CD4-positive, alpha-beta memory T cell (primary cell): ENCODE data around the gene DLD. TPM values are rescaled to one million over a fixed set of nuclear protein-coding genes. Genes with fewer than 3 reads are reported as not detected.
A peak's percentile ranks its signal among the peaks of the same experiment; 100 is the strongest.

ENCODE experiments used
- CTCF ChIA-PET: fragments of 350-600 bp; sonication (Branson Sonifier 250); formaldehyde crosslinking; loops from one replicate; lab custom pipeline; 2021; ENCODE audit warnings: inconsistent platforms; ENCODE audit not compliant: partially characterized antibody; lab: Charles Lee
- POLR2A ChIA-PET: fragments of 350-600 bp; sonication (Branson Sonifier 250); formaldehyde crosslinking; loops from one replicate; lab custom pipeline; 2021; ENCODE audit not compliant: partially characterized antibody; lab: Charles Lee
- DNase-seq, 5 donors: peaks; one replicate each; pipeline versions ENCODE4 v3.0.0 to v3.0.0-alpha.2; 2020 to 2022; ENCODE audit warnings: mixed read lengths in 1 of 5
- H3K27ac ChIP-seq: one replicate; pipeline ENCODE4 v1.7.0; 2013; ENCODE audit warnings: low read depth, low read length
- H3K27me3 ChIP-seq: 2 replicates; pipeline ENCODE4 v1.7.0; 2013; ENCODE audit warnings: mild to moderate bottlenecking, low read length, moderate library complexity; ENCODE audit not compliant: insufficient read depth
- H3K36me3 ChIP-seq: 2 replicates; pipeline ENCODE4 v1.7.0; 2013; ENCODE audit warnings: mild to moderate bottlenecking, low read length, moderate library complexity; ENCODE audit not compliant: insufficient read depth
- H3K4me1 ChIP-seq: 2 replicates; pipeline ENCODE4 v1.7.0; 2013; ENCODE audit warnings: mild to moderate bottlenecking, low read length, moderate library complexity; ENCODE audit not compliant: insufficient read depth
- H3K4me3 ChIP-seq, 2 donors: one replicate each; pipeline ENCODE4 v1.7.0; 2013; ENCODE audit warnings: low read length in 2 of 2, mild to moderate bottlenecking in 1 of 2
- H3K9me3 ChIP-seq, 2 donors: one replicate each; pipeline ENCODE4 v1.7.0; 2013; ENCODE audit warnings: low read length in 2 of 2, control low read depth in 1 of 2; ENCODE audit not compliant: control insufficient read depth in 1 of 2
- H3K27ac Mint-ChIP-seq, 7 donors: one replicate each; pipeline ENCODE4 v1.8.0; 2020 to 2021; ENCODE audit warnings: mixed read lengths in 7 of 7, mild to moderate bottlenecking in 6 of 7, inconsistent platforms in 3 of 7, moderate library complexity in 3 of 7
- H3K27me3 Mint-ChIP-seq, 2 donors: one replicate each; pipeline ENCODE4 v1.8.0; 2020 to 2021; ENCODE audit warnings: mixed read lengths in 2 of 2
- H3K36me3 Mint-ChIP-seq, 2 donors: one replicate each; pipeline ENCODE4 v1.8.0; 2020 to 2021; ENCODE audit warnings: mixed read lengths in 2 of 2, inconsistent platforms in 1 of 2, mild to moderate bottlenecking in 1 of 2
- H3K4me1 Mint-ChIP-seq, 4 donors: one replicate each; pipeline ENCODE4 v1.8.0; 2020 to 2021; ENCODE audit warnings: mixed read lengths in 4 of 4, mild to moderate bottlenecking in 1 of 4
- H3K4me3 Mint-ChIP-seq, 8 donors: one replicate each; pipeline ENCODE4 v1.8.0; 2020 to 2021; ENCODE audit warnings: mixed read lengths in 8 of 8, mild to moderate bottlenecking in 7 of 8, moderate library complexity in 6 of 8, inconsistent platforms in 3 of 8
- H3K9me3 Mint-ChIP-seq, 8 donors: one replicate each; pipeline ENCODE4 v1.8.0; 2020 to 2021; ENCODE audit warnings: mixed read lengths in 8 of 8, mild to moderate bottlenecking in 5 of 8, inconsistent platforms in 3 of 8, moderate library complexity in 1 of 8
- intact Hi-C: fragments of 100-400 bp; cut with micrococcal nuclease; formaldehyde crosslinking; loops from one replicate; pipeline ENCODE4 v1.15.1; 2023
- polyA plus RNA-seq, 2 donors: library from polyadenylated mRNA; unstranded; fragments of 300-500 nt; fragmentation: Illumina TruSeq; gene quantifications; one replicate each; pipeline ENCODE4 v1.2.3, GENCODE V29; 2021
- total RNA-seq, 2 experiments: library from RNA; stranded (reverse); gene quantifications; one replicate each; pipeline ENCODE4 v1.2.3, GENCODE V29; 2021

Gene DLD
- total and polyA plus RNA-seq, 4 experiments from 2014 or later = 42.1 to 75.9 (median 54.5) TPM

DNA sequence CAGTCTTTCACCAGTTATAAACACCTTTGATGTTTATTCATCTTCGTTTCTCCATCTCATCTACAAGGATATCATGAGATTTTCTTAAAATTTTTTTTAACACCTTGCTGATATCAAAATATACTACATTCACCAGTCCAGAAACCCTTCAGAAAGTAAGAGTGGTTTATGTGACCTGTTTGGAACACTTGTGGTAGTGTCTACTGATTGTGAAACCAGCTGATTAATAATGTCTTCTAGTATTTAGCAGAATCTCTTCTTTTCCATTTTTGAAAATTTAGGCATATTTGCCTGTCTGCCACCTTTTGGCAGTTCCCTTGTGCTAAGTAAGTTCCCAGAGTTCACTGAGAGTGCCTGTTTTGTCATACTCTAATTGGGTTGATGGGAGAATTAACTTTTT lies 18.5 kb downstream of the DLD start:
- no peak for DNase-seq
- peaks cover 4% of the 10 kb centered on the region for H3K4me1 ChIP-seq
- Mint-ChIP-seq H3K4me1 (peaks cover 14 to 26% (median 19%) of the 10 kb centered on the region in 4 donors), H3K27ac (no peak overlapping the region), H3K4me3 (no peak overlapping the region), H3K9me3 (peaks cover 0 to 2% (median 0%) of the 10 kb centered on the region in 8 donors), H3K27me3 (no peaks in the 10 kb centered on the region), H3K36me3 (peaks cover 72 to 87% of the 10 kb centered on the region in 2 donors)
- no peak overlapping the region for H3K4me3 ChIP-seq
- no peak overlapping the region for H3K27ac ChIP-seq
- intact Hi-C loops = no loop called here
- no peaks in the 10 kb centered on the region for H3K27me3 ChIP-seq
- peaks cover 67% of the 10 kb centered on the region for H3K36me3 ChIP-seq
- CTCF ChIA-PET = no interaction called here
- no peaks in the 10 kb centered on the region for H3K9me3 ChIP-seq
- POLR2A ChIA-PET = no interaction called here

GRCh38 chr7:107911981-107912380 lies 21.0 kb downstream of the DLD start:
- Histone ChIP-seq H3K36me3 (peaks cover 58% of the 10 kb centered on the region), H3K4me1 (peaks cover 4% of the 10 kb centered on the region), H3K27me3 (no peaks in the 10 kb centered on the region), H3K9me3 (no peaks in the 10 kb centered on the region), H3K27ac (no peak overlapping the region), H3K4me3 (no peak overlapping the region)
- Mint-ChIP-seq H3K27ac (no peak overlapping the region), H3K4me1 (peaks cover 16 to 22% (median 17%) of the 10 kb centered on the region in 4 donors), H3K9me3 (peaks cover 0 to 2% (median 0%) of the 10 kb centered on the region in 8 donors), H3K36me3 (peaks cover 72 to 79% of the 10 kb centered on the region in 2 donors), H3K4me3 (peak overlapping the region in 1 of 8 donors; percentile 9), H3K27me3 (no peaks in the 10 kb centered on the region)
- POLR2A ChIA-PET = no interaction called here
- no peak for DNase-seq
- intact Hi-C loops = no loop called here
- CTCF ChIA-PET = no interaction called here

DNA sequence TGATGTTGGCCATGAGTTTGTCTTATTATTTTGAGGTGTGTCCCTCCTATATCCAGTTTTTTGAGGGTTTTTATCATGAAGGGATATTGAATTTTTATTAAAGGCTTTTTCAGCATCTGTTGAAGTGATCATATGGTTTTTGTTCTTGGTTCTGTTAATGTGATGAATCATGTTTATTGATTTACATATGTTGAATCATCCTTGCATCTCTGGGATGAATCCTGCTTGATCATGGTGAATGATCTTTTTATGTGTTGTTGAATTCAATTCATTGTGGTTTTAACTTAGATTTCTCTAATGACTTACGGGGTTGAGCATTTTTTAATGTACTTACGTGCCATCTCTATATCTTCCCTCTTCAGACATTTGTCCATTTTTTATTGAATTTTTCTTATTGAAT lies 22.9 kb downstream of the DLD start:
- no peak for DNase-seq
- H3K27ac ChIP-seq = no peak overlapping the region
- POLR2A ChIA-PET = no interaction called here
- no peaks in the 10 kb centered on the region for H3K9me3 ChIP-seq
- H3K27me3 ChIP-seq = no peaks in the 10 kb centered on the region
- H3K9me3 Mint-ChIP-seq = peaks cover 0 to 2% (median 0%) of the 10 kb centered on the region in 8 donors
- no peak overlapping the region for H3K4me3 ChIP-seq
- H3K4me3 Mint-ChIP-seq = no peak overlapping the region
- H3K27ac Mint-ChIP-seq = peak overlapping the region in 3 of 7 donors; percentile 36 to 65 (median 38)
- intact Hi-C loops = no loop called here
- H3K27me3 Mint-ChIP-seq = no peaks in the 10 kb centered on the region
- H3K4me1 ChIP-seq = peaks cover 4% of the 10 kb centered on the region
- CTCF ChIA-PET = no interaction called here
- peaks cover 80 to 83% of the 10 kb centered on the region in 2 donors for H3K36me3 Mint-ChIP-seq
- H3K36me3 ChIP-seq = peaks cover 61% of the 10 kb centered on the region
- H3K4me1 Mint-ChIP-seq = peaks cover 11 to 22% (median 15%) of the 10 kb centered on the region in 4 donors

- no peaks in the 10 kb centered on the region for H3K27me3 Mint-ChIP-seq
- peaks cover 81 to 82% of the 10 kb centered on the region in 2 donors for H3K36me3 Mint-ChIP-seq
- POLR2A ChIA-PET = interaction anchor here (0.6 kb wide), 1 partner anchor 747 kb away, joined by 3 read pairs; no protein-coding TSS in a partner anchor
- H3K27me3 ChIP-seq = no peaks in the 10 kb centered on the region
- H3K9me3 Mint-ChIP-seq = peaks cover 0 to 2% (median 0%) of the 10 kb centered on the region in 8 donors
- H3K9me3 ChIP-seq = no peaks in the 10 kb centered on the region
- CTCF ChIA-PET = no interaction called here
- peaks cover 11 to 22% (median 17%) of the 10 kb centered on the region in 4 donors for H3K4me1 Mint-ChIP-seq
- H3K36me3 ChIP-seq = peaks cover 59% of the 10 kb centered on the region
- DNase-seq = no peak
- intact Hi-C loops = no loop called here
- H3K4me1 ChIP-seq = peaks cover 4% of the 10 kb centered on the region
- no peak overlapping the region for H3K4me3 ChIP-seq
- no peak overlapping the region for H3K27ac ChIP-seq
- H3K27ac Mint-ChIP-seq = peak overlapping the region in 1 of 7 donors; percentile 73
- peak overlapping the region in 1 of 8 donors; percentile 51 for H3K4me3 Mint-ChIP-seq
These were observed 23.8 kb downstream of the DLD start for GRCh38 chr7:107914831-107915230.

DNA sequence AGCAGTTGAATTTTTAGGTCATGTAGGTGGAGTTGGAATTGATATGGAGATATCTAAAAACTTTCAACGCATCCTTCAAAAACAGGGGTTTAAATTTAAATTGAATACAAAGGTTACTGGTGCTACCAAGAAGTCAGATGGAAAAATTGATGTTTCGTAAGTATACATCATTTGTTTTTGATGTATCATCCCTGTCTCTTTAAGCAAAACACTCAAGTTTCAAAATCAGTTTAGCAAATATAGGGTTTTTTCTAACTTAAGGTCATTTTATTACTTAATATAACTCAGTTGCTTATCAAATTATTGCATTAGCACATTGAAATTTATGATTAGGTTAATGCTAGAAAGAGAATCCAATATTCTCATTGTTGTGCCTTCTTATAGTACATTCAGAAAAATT lies 24.6 kb downstream of the DLD start:
- Histone ChIP-seq H3K27me3 (no peaks in the 10 kb centered on the region), H3K9me3 (no peaks in the 10 kb centered on the region), H3K4me1 (peaks cover 4% of the 10 kb centered on the region), H3K4me3 (no peak overlapping the region), H3K27ac (no peak overlapping the region), H3K36me3 (peaks cover 61% of the 10 kb centered on the region)
- Mint-ChIP-seq H3K4me3 (no peak overlapping the region), H3K4me1 (peaks cover 14 to 26% (median 20%) of the 10 kb centered on the region in 4 donors), H3K27ac (peak overlapping the region in 1 of 7 donors; percentile 29), H3K36me3 (peaks cover 82 to 84% of the 10 kb centered on the region in 2 donors), H3K9me3 (peaks cover 0 to 2% (median 0%) of the 10 kb centered on the region in 8 donors), H3K27me3 (no peaks in the 10 kb centered on the region)
- intact Hi-C loops = no loop called here
- no peak for DNase-seq
- ChIA-PET POLR2A (interaction anchor here (0.6 kb wide), 1 partner anchor 747 kb away, joined by 3 read pairs; no protein-coding TSS in a partner anchor), CTCF (no interaction called here)

DNA sequence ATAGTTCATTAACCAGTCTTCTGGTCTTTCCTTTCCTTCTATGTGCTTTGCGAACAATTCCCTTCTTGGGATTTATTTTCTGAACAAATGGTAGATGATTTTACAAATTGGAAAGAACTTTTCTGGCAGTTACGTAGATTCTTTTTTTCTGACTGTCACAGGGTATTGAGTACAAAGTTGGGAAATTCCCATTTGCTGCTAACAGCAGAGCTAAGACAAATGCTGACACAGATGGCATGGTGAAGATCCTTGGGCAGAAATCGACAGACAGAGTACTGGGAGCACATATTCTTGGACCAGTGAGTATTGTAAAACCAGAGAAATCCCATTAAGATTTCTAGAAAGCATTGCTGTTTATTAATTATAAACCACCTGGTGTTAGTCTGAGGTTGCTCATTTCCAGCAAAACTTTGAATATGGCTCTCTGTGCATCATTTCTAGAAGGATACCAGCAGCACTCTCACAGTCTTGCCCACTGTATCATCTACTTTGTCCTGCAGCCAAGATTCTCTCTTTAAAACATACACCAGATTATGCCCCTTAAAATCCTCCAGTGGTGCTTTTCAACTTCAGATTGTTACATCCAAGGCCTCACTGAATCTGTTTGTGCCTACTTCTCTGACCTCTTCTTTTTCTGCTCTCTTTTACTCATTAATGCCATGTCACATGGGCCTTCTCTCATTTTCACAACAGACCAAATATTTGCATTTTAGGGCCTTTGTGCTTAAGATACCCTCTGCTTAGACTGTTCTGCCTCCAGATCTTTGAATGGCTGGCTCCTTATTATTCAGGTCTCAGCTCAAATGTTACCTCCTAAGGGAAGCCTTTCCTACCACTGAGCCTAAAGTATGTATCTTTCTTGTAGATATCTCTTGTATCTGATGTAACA lies 27.0 kb downstream of the DLD start:
- intact Hi-C loops = no loop called here

DNA sequence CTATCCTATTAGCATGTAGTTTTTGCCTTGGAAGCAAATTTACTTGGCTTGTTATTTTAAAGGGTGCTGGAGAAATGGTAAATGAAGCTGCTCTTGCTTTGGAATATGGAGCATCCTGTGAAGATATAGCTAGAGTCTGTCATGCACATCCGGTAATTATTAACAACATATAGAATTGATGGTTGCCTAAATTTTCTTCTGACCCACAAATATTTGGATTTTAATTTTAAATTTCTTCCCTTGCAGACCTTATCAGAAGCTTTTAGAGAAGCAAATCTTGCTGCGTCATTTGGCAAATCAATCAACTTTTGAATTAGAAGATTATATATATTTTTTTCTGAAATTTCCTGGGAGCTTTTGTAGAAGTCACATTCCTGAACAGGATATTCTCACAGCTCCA lies 28.0 kb downstream of the DLD start:
- Mint-ChIP-seq H3K4me1 (peaks cover 21 to 34% (median 28%) of the 10 kb centered on the region in 4 donors), H3K27me3 (no peaks in the 10 kb centered on the region), H3K27ac (no peak overlapping the region), H3K36me3 (peaks cover 71 to 81% of the 10 kb centered on the region in 2 donors), H3K9me3 (no peaks in the 10 kb centered on the region), H3K4me3 (no peak overlapping the region)
- peaks cover 10% of the 10 kb centered on the region for H3K4me1 ChIP-seq
- no peak overlapping the region for H3K4me3 ChIP-seq
- ChIA-PET POLR2A (no interaction called here), CTCF (no interaction called here)
- H3K27me3 ChIP-seq = no peaks in the 10 kb centered on the region
- peaks cover 44% of the 10 kb centered on the region for H3K36me3 ChIP-seq
- no peaks in the 10 kb centered on the region for H3K9me3 ChIP-seq
- intact Hi-C loops = no loop called here
- no peak overlapping the region for H3K27ac ChIP-seq
- DNase-seq = no peak

More for the DNA sequence above, 27.0 kb downstream of the DLD start:
- DNase-seq = no peak
- Histone ChIP-seq H3K27me3 (no peaks in the 10 kb centered on the region), H3K4me1 (peaks cover 2% of the 10 kb centered on the region), H3K36me3 (peaks cover 44% of the 10 kb centered on the region), H3K4me3 (no peak overlapping the region), H3K9me3 (no peaks in the 10 kb centered on the region), H3K27ac (no peak overlapping the region)
- ChIA-PET CTCF (no interaction called here), POLR2A (no interaction called here)
- Mint-ChIP-seq H3K27ac (peak overlapping the region in 2 of 7 donors; percentile 6 to 69), H3K9me3 (no peaks in the 10 kb centered on the region), H3K4me3 (no peak overlapping the region), H3K27me3 (no peaks in the 10 kb centered on the region), H3K4me1 (peaks cover 21 to 31% (median 24%) of the 10 kb centered on the region in 4 donors), H3K36me3 (peaks cover 79 to 83% of the 10 kb centered on the region in 2 donors)
